ENCODE results near the gene CCDC30. TPM values are rescaled to one million over a fixed set of nuclear protein-coding genes. Genes with fewer than 3 reads are reported as not detected.
"Not testable (repeated sequence)": the region's sequence is repeated elsewhere in the genome, so short reads cannot be mapped to it uniquely, and the experiment has no call there.

CCDC30 gene
- total RNA-seq, 1 donor from 2014 or later: 2.2 TPM

- intact Hi-C loops (cut with micrococcal nuclease): loop anchor here (10.0 kb wide), 2 partner anchors 395 to 725 kb away; partner anchors contain the start of genes CFAP57, EBNA1BP2 and ZNF691
Observed at GRCh38 chr1:42450061-42450460, 13.0 kb upstream of the CCDC30 start.

GRCh38 chr1:42453386-42453785 lies 9.7 kb upstream of the CCDC30 start:
- intact Hi-C loops (cut with micrococcal nuclease): loop anchor here (10.0 kb wide), 2 partner anchors 391 to 721 kb away; partner anchors contain the start of genes CFAP57, EBNA1BP2 and ZNF691

DNA sequence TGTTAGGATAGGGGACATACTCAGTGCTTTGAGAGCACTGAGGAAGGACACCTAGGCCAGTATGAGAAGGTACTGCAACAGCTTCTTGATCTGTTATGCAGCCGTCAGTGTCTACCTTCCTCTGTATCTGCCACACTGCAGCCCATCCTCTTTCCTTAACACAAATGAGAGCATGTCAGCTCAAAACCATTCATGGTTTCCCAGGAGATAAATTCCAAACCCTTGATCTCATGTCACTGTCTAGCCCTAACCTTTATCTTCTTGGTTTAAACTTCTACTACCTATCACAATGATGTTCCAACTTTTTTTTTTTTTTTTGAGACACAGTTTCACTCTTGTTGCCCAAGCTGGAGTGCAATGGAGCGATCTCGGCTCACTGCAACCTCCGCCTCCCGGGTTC lies 8.7 kb upstream of the CCDC30 start:
- intact Hi-C loops (cut with micrococcal nuclease): loop anchor here (10.0 kb wide), 2 partner anchors 390 to 720 kb away; partner anchors contain the start of genes CFAP57, EBNA1BP2 and ZNF691

GRCh38 chr1:42456010-42456753 lies 6.9 kb upstream of the CCDC30 start, which contains the start of the genes PPCS and ZMYND12:
Gene PPCS, plus strand, starts transcription at chr1:42456543. Its CDS starts 23 bp downstream, at chr1:42456566.
Gene ZMYND12, minus strand, starts transcription at chr1:42456022. Its CDS starts 25 bp downstream, at chr1:42455997.
- intact Hi-C loops (cut with micrococcal nuclease): loop anchor here (1.0 to 10.0 kb wide), 6 partner anchors 121 to 903 kb away; partner anchors contain the start of genes CDC20, CFAP57, EBNA1BP2 and FOXJ3

- intact Hi-C loops (cut with micrococcal nuclease): loop anchor here (1.0 to 10.0 kb wide), 6 partner anchors 121 to 902 kb away; partner anchors contain the start of genes CDC20, CFAP57, EBNA1BP2 and FOXJ3
Observed at GRCh38 chr1:42456754-42457089, 6.4 kb upstream of the CCDC30 start.

GRCh38 chr1:42461196-42461595 lies 1.9 kb upstream of the CCDC30 start:
- intact Hi-C loops (cut with micrococcal nuclease): loop anchor here (5.0 kb wide), 1 partner anchor 424 kb away; no protein-coding TSS in a partner anchor

DNA sequence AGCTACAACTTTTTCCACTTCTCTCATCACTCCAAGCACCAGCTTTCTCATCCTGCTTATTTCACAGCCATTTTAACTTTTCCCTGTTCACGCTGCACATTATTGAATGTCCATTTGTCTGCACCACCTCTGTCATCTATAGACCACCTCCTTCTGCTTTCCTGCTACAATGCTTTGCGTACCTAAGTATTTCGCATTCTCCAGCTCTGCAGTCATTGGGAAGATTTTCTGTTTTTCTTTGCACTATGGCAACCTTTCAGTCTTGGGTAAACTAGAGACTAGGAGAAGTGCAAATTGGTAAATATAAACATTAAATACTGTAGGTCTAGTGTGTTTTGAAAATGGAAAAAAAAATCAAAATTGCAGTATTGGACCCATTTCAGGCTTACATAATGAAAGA lies 835 bp downstream of the CCDC30 start:
- intact Hi-C loops (cut with micrococcal nuclease): loop anchor here (2.0 to 5.0 kb wide), 2 partner anchors 303 to 427 kb away; partner anchors contain the start of genes C1orf50 and P3H1

DNA sequence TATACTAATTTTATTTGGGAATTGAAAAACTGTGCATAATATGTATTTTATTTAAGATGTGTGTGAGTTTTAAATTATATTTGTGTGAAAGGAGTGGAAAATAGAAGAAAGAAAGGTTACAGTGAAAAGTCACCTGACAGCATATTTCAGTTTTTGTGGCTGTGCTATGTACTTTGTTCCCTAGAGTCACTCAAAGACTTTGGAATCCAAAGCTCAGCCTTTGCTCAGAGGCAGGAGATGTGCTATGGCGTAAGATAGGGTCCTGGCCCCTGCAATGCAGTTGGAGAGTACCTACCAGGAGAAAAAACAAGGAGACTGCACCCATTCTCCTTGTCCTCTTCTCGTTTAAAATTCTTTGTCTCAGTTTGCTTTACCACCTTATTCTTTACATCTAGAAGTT lies 2.9 kb downstream of the CCDC30 start:
- intact Hi-C loops (cut with micrococcal nuclease): no loop called here

GRCh38 chr1:42469727-42470126 lies 6.6 kb downstream of the CCDC30 start:
- intact Hi-C loops (cut with micrococcal nuclease): no loop called here

DNA sequence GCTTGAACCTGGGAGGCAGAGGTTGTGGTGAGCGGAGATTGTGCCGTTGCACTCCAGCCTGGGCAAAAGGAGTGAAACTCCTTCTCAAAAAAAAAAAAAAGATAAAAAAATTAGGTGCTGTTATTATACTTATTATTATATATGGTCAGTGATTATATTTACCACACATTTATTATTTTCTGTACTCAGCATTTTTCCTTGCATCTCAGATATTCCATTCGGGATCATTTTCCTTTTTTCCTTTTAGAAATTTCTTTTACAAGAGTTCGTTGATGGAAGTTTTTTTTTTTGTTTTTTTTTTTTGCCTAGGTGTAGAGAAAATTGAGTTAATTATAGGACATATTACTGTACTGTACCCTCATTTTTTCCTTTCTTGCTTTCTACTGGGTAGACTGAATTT lies 13.5 kb downstream of the CCDC30 start:
- intact Hi-C loops (cut with micrococcal nuclease): no loop called here

GRCh38 chr1:42477354-42477753 lies 14.3 kb downstream of the CCDC30 start:
- intact Hi-C loops (cut with micrococcal nuclease): not testable (repeated sequence)

GRCh38 chr1:42477775-42478174 lies 14.7 kb downstream of the CCDC30 start:
- intact Hi-C loops (cut with micrococcal nuclease): no loop called here

DNA sequence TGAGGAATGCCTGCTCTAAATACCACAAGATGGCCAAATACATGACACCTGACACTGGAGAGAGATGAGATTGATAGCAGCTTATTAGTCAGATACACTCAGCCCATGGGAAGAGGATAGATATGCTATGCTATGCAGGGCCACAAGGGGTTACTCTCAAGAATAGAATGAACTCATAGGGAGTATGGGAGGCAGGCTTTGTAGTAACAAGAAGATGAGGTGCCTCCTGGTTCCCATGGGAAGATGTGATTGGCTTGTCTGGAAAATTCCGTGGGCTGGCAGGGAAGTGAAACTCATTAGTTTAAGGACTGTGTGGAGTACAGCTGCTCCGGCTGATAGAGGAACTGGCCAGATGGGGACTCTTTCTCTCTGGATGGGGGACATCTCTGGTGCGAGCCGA lies 16.5 kb downstream of the CCDC30 start:
- intact Hi-C loops (cut with micrococcal nuclease): no loop called here

- intact Hi-C loops (cut with micrococcal nuclease): no loop called here
Observed at GRCh38 chr1:42480921-42481320, 17.8 kb downstream of the CCDC30 start.

DNA sequence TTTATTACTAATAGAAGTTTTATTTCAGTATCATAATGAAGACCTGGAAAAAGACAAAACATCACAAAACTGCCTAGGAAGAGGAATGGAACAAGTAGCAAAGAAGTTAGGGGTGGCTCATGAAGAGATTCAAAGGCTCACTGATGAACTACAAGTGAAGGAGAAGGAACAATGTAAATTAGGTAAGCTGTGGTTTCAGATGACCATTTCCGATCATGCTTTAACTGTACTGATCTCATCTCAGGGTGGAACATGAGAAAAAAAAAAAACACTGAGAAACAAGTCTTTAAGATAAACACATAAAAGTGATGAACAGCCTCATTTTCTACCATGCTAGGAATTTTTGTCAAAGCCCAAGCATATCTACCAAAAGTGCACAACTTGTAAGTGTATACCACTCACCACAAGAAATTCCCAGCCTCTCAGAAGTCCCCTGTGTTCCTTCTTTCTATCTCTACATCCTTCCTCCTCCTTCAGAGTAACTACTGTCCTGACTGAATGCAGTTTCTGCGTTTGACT lies 19.6 kb downstream of the CCDC30 start:
- intact Hi-C loops (cut with micrococcal nuclease): no loop called here

DNA sequence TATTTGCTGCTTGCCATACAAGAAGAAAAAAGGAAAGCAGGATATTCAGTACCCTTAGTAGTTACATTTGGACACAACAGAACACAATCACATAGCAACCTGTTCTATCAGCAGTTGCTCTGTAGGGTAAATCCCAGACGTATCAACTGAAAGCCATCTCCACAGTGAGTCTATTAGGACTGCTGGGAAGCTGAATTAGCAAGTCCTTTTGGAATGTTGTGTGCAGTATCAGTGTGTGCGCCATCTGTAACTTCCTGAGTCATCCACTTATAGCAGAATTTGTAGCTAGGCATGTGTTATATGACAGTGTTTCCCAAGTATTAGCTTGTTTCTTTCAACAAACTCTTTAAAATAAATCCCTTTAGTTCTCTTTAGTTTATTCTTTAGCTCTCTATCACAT lies 21.3 kb downstream of the CCDC30 start:
- intact Hi-C loops (cut with micrococcal nuclease): no loop called here

DNA sequence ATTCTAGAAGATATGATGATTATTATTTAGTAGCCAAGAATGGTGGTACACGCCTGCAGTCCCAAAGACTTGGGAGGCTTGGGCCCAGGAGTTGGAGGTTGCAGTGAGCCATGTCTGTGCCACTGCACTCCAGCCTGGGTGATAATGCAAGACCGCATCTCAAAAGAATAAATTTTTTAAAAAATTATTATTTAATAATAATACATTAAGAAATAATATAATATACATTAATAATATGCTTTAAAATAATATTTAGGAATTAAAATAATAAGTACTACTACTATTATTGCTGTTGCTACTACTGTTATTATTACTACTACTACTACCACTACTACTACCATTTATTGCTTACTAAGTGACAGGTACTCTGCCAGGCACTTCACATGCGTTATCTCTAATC lies 27.2 kb downstream of the CCDC30 start:
- intact Hi-C loops (cut with micrococcal nuclease): no loop called here

GRCh38 chr1:42502031-42502430 lies 38.9 kb downstream of the CCDC30 start:
- intact Hi-C loops (cut with micrococcal nuclease): not testable (repeated sequence)

GRCh38 chr1:42504535-42505128 lies 41.5 kb downstream of the CCDC30 start:
- intact Hi-C loops (cut with micrococcal nuclease): no loop called here

DNA sequence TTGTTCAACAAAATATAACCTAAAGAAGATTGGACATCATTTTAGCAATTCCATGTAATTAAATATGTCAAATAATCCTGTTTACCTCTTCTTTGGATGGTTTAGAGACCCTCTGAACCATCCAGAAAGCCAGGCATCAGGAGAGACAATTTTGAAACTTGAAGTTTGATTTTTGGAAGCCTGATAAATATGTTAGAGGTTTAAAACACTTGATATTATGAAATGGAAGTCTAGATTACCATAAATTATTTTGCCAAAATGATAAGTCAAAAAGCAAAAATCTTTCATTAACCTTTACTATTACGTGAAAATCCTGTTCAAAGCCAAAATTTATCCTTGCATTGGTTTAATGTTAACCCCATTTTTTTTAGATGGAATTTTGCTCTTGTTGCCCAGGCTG lies 43.5 kb downstream of the CCDC30 start:
- intact Hi-C loops (cut with micrococcal nuclease): no loop called here

GRCh38 chr1:42511581-42512155 lies 48.6 kb downstream of the CCDC30 start:
- intact Hi-C loops (cut with micrococcal nuclease): not testable (repeated sequence)

GRCh38 chr1:42518908-42519307 lies 55.8 kb downstream of the CCDC30 start:
- intact Hi-C loops (cut with micrococcal nuclease): no loop called here

Measured in T-helper 2 cell treated with Interferon-gamma antibody and Interleukin-4, amounts not matched to agents 100 ng/mL and 5 ng/mL, for 36 hours (primary cell).